GM23338 (cell line): ENCODE results near the gene NGF. TPM values are rescaled to one million over a fixed set of nuclear protein-coding genes. Genes with fewer than 3 reads are reported as not detected.

Experiments used
- ATAC-seq: fragments of 200-7000 bp; cut with Tn5 transposase; 3 replicates; pipeline ENCODE4 v1.9.1; 2020
- DNase-seq: peaks from one replicate; pipeline ENCODE4 v3.0.0-alpha.2; 2015; ENCODE audit warnings: low spot score
- H2AFZ ChIP-seq: fragments of 200-600 bp; sonication (generic); 2 replicates; pipeline ENCODE4 v1.8.0; 2016; ENCODE audit warnings: antibody characterized with exemption, mild to moderate bottlenecking, moderate library complexity
- H3F3A ChIP-seq: fragments of 200-600 bp; sonication (generic); replicated peaks from 2 replicates; pipeline ENCODE4 v1.8.0; 2017; ENCODE audit warnings: antibody characterized with exemption, mixed run types, low read depth
- H3K27ac ChIP-seq: fragments of 200-600 bp; sonication (generic); 2 replicates; pipeline ENCODE4 v1.6.1; 2016; ENCODE audit warnings: low read depth
- H3K27me3 ChIP-seq: fragments of 200-600 bp; sonication (generic); 2 replicates; pipeline ENCODE4 v1.8.0; 2016; ENCODE audit warnings: mild to moderate bottlenecking, mixed run types, moderate library complexity; ENCODE audit not compliant: insufficient read depth
- H3K36me3 ChIP-seq: fragments of 200-600 bp; sonication (generic); 2 replicates; pipeline ENCODE4 v1.8.0; 2016; ENCODE audit warnings: mild to moderate bottlenecking; ENCODE audit not compliant: insufficient read depth
- H3K4me1 ChIP-seq: fragments of 200-600 bp; sonication (generic); 2 replicates; pipeline ENCODE4 v1.8.0; 2016; ENCODE audit warnings: mild to moderate bottlenecking, moderate library complexity; ENCODE audit not compliant: insufficient read depth
- H3K4me2 ChIP-seq: fragments of 200-600 bp; sonication (generic); 2 replicates; pipeline ENCODE4 v1.7.1; 2017; ENCODE audit warnings: mixed run types
- H3K4me3 ChIP-seq: fragments of 200-600 bp; sonication (generic); 2 replicates; pipeline ENCODE4 v1.6.1; 2016; ENCODE audit warnings: mixed run types
- H3K79me2 ChIP-seq: fragments of 200-600 bp; sonication (generic); replicated peaks from 2 replicates; pipeline ENCODE4 v1.8.0; 2017; ENCODE audit warnings: mild to moderate bottlenecking; ENCODE audit not compliant: insufficient read depth
- H3K9me2 ChIP-seq: fragments of 200-600 bp; sonication (generic); 2 replicates; pipeline ENCODE4 v1.8.0; 2017; ENCODE audit not compliant: insufficient read depth
- H4K20me1 ChIP-seq: fragments of 200-600 bp; sonication (generic); replicated peaks from 2 replicates; pipeline ENCODE4 v1.8.0; 2017; ENCODE audit warnings: mild to moderate bottlenecking; ENCODE audit not compliant: insufficient read depth
- H3K27ac Mint-ChIP-seq: 2 replicates; pipeline ENCODE4 v1.8.0; 2020; ENCODE audit warnings: inconsistent platforms, mild to moderate bottlenecking, moderate library complexity, mixed read lengths
- H3K27me3 Mint-ChIP-seq: 3 replicates; pipeline ENCODE4 v1.8.0; 2022; ENCODE audit warnings: low read depth, mild to moderate bottlenecking, moderate library complexity, mixed read lengths, inconsistent platforms; ENCODE audit not compliant: insufficient read depth, poor library complexity
- H3K36me3 Mint-ChIP-seq: 3 replicates; pipeline ENCODE4 v1.8.0; 2021; ENCODE audit warnings: low read depth, mild to moderate bottlenecking, inconsistent platforms, moderate library complexity, mixed read lengths
- H3K4me1 Mint-ChIP-seq: 3 replicates; pipeline ENCODE4 v1.8.0; 2020; ENCODE audit warnings: mild to moderate bottlenecking, inconsistent platforms, mixed read lengths
- H3K4me3 Mint-ChIP-seq: 3 replicates; pipeline ENCODE4 v1.8.0; 2021; ENCODE audit warnings: moderate library complexity, mild to moderate bottlenecking, inconsistent platforms, mixed read lengths
- H3K9me3 Mint-ChIP-seq: 3 replicates; pipeline ENCODE4 v1.8.0; 2020; ENCODE audit warnings: moderate library complexity, mild to moderate bottlenecking, inconsistent platforms, mixed read lengths
- CREB1 ChIP-seq: fragments of 250-450 bp; sonication (Bioruptor Pico); IDR thresholded peaks from 2 replicates; pipeline ENCODE4 v1.5.0; 2020; ENCODE audit warnings: low read depth, mild to moderate bottlenecking, moderate library complexity
- EZH2 ChIP-seq: fragments of 200-600 bp; sonication (generic); IDR thresholded peaks from one replicate; pipeline ENCODE4 v1.8.0; 2017; ENCODE audit warnings: antibody characterized with exemption, mild to moderate bottlenecking, low read depth; ENCODE audit not compliant: unreplicated experiment
- EZH2phosphoT487 ChIP-seq: fragments of 200-600 bp; sonication (generic); IDR thresholded peaks from one replicate; pipeline ENCODE4 v1.8.1; 2018; ENCODE audit warnings: antibody characterized with exemption; ENCODE audit not compliant: unreplicated experiment
- JUNB ChIP-seq: IDR thresholded peaks from one replicate; pipeline ENCODE4 v1.6.1; 2016; ENCODE audit warnings: antibody characterized with exemption; ENCODE audit not compliant: unreplicated experiment
- NANOG ChIP-seq: IDR thresholded peaks from 2 replicates; pipeline ENCODE4 v1.6.1; 2016; ENCODE audit warnings: antibody characterized with exemption, borderline replicate concordance
- POLR2AphosphoS5 ChIP-seq: IDR thresholded peaks from 2 replicates; pipeline ENCODE4 v1.6.1; 2016; ENCODE audit warnings: antibody characterized with exemption, low read depth
- STAT1 ChIP-seq: IDR thresholded peaks from one replicate; pipeline ENCODE4 v1.6.1; 2016; ENCODE audit warnings: antibody characterized with exemption; ENCODE audit not compliant: unreplicated experiment
- ZNF114 ChIP-seq: fragments of 250-450 bp; sonication (Bioruptor Pico); IDR thresholded peaks from 2 replicates; pipeline ENCODE4 v1.5.0; 2020; ENCODE audit warnings: mild to moderate bottlenecking, moderate library complexity
- ZNF331 ChIP-seq: fragments of 250-450 bp; sonication (Bioruptor Pico); IDR thresholded peaks from 2 replicates; pipeline ENCODE4 v1.5.0; 2020; ENCODE audit warnings: low read depth, mild to moderate bottlenecking, moderate library complexity
- polyA plus RNA-seq: library from polyadenylated mRNA; unstranded; fragments of >200 nt; fragmentation: Nextera tagmentation; extraction: Ambion mirVana; gene quantifications from 2 replicates; pipeline ENCODE4 v1.2.1, GENCODE V29; 2016
- total RNA-seq: library from RNA; depleted of rRNA; stranded (reverse); fragments of >200 nt; shearing (Covaris generic); gene quantifications from 2 replicates; pipeline ENCODE4 v1.2.3, GENCODE V29; 2014
- TF ChIP-seq, protein P1 (sequence below): IDR thresholded peaks from 2 replicates; pipeline ENCODE4 v1.6.1; 2016; ENCODE audit warnings: antibody characterized with exemption
- TF ChIP-seq, protein P2 (sequence below), 2 experiments: fragments of 200-600 bp in 1 of 2; sonication (generic) in 1 of 2; conservative IDR thresholded peaks; 2 replicates each; pipeline versions ENCODE4 v1.5.1 to v1.6.1; 2016 to 2017; ENCODE audit warnings: antibody characterized with exemption in 2 of 2, low read depth in 2 of 2, mild to moderate bottlenecking in 2 of 2, moderate library complexity in 1 of 2
- TF ChIP-seq, protein P3 (sequence below): IDR thresholded peaks from one replicate; pipeline ENCODE4 v1.6.1; 2018; ENCODE audit warnings: antibody characterized with exemption; ENCODE audit not compliant: unreplicated experiment
- TF ChIP-seq, protein P4 (sequence below): fragments of 250-450 bp; sonication (Bioruptor Pico); IDR thresholded peaks from 2 replicates; pipeline ENCODE4 v1.5.0; 2020; ENCODE audit warnings: mild to moderate bottlenecking, moderate library complexity

Gene NGF
- total and polyA plus RNA-seq, 2 experiments from 2014 or later, result 0.28 to 0.92 TPM

DNA sequence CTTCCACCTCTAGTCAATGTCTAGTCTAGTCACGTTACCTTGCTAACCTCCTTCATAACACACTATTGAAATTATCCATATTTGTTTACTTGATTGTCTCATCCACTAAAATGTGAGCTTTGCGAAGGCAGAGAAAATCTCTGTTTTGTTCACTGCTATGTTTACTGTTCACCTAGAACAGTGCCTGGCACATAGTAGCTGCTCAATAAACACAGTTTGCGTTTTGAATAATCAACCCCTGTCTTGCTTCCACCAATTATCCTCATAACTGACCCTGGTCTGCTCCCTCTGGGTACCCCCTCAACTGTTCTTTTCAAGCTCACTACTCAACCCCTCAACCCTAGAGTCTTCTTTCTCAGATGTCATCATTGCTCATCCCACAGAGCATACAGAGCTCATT is 36.5 kb upstream of the NGF start:
- Histone ChIP-seq H4K20me1 (no peaks in the 10 kb centered on the region), H3K27ac (no peak overlapping the region), H3K27me3 (no peaks in the 10 kb centered on the region), H3K79me2 (no peaks in the 10 kb centered on the region), H3K4me1 (peaks cover 26% of the 10 kb centered on the region), H3K36me3 (no peaks in the 10 kb centered on the region), H3K4me3 (no peak overlapping the region), H3F3A (no peaks in the 10 kb centered on the region), H2AFZ (no peak overlapping the region; the same call in 1 of the 2 replicates), H3K9me2 (peaks cover 7% of the 10 kb centered on the region; the same call in 1 of the 2 replicates), H3K4me2 (no peak overlapping the region)
- Mint-ChIP-seq H3K27me3 (no peaks in the 10 kb centered on the region), H3K4me1 (peaks cover 8% of the 10 kb centered on the region; the same call in 2 of the 3 replicates), H3K9me3 (no peaks in the 10 kb centered on the region), H3K36me3 (no peaks in the 10 kb centered on the region), H3K27ac (no peak overlapping the region), H3K4me3 (no peak overlapping the region)
- DNase-seq (no peak), ATAC-seq (no peak)
- TF ChIP-seq POLR2AphosphoS5, result no peak
- no peak for TF ChIP-seq STAT1
- TF ChIP-seq NANOG, result no peak
- no peak for TF ChIP-seq EZH2
- TF ChIP-seq ZNF331 (CRISPR knock-in tag), result no peak
- TF ChIP-seq, protein P1, sequence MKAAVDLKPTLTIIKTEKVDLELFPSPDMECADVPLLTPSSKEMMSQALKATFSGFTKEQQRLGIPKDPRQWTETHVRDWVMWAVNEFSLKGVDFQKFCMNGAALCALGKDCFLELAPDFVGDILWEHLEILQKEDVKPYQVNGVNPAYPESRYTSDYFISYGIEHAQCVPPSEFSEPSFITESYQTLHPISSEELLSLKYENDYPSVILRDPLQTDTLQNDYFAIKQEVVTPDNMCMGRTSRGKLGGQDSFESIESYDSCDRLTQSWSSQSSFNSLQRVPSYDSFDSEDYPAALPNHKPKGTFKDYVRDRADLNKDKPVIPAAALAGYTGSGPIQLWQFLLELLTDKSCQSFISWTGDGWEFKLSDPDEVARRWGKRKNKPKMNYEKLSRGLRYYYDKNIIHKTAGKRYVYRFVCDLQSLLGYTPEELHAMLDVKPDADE, result no peak
- no peak for TF ChIP-seq EZH2phosphoT487
- TF ChIP-seq, protein P2, sequence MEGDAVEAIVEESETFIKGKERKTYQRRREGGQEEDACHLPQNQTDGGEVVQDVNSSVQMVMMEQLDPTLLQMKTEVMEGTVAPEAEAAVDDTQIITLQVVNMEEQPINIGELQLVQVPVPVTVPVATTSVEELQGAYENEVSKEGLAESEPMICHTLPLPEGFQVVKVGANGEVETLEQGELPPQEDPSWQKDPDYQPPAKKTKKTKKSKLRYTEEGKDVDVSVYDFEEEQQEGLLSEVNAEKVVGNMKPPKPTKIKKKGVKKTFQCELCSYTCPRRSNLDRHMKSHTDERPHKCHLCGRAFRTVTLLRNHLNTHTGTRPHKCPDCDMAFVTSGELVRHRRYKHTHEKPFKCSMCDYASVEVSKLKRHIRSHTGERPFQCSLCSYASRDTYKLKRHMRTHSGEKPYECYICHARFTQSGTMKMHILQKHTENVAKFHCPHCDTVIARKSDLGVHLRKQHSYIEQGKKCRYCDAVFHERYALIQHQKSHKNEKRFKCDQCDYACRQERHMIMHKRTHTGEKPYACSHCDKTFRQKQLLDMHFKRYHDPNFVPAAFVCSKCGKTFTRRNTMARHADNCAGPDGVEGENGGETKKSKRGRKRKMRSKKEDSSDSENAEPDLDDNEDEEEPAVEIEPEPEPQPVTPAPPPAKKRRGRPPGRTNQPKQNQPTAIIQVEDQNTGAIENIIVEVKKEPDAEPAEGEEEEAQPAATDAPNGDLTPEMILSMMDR (conservative IDR thresholded peaks at IDR 0.05; ENCODE audit: low read depth in 2 of 2), result no peak
- TF ChIP-seq, protein P3, sequence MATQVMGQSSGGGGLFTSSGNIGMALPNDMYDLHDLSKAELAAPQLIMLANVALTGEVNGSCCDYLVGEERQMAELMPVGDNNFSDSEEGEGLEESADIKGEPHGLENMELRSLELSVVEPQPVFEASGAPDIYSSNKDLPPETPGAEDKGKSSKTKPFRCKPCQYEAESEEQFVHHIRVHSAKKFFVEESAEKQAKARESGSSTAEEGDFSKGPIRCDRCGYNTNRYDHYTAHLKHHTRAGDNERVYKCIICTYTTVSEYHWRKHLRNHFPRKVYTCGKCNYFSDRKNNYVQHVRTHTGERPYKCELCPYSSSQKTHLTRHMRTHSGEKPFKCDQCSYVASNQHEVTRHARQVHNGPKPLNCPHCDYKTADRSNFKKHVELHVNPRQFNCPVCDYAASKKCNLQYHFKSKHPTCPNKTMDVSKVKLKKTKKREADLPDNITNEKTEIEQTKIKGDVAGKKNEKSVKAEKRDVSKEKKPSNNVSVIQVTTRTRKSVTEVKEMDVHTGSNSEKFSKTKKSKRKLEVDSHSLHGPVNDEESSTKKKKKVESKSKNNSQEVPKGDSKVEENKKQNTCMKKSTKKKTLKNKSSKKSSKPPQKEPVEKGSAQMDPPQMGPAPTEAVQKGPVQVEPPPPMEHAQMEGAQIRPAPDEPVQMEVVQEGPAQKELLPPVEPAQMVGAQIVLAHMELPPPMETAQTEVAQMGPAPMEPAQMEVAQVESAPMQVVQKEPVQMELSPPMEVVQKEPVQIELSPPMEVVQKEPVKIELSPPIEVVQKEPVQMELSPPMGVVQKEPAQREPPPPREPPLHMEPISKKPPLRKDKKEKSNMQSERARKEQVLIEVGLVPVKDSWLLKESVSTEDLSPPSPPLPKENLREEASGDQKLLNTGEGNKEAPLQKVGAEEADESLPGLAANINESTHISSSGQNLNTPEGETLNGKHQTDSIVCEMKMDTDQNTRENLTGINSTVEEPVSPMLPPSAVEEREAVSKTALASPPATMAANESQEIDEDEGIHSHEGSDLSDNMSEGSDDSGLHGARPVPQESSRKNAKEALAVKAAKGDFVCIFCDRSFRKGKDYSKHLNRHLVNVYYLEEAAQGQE, result no peak
- no peak for TF ChIP-seq CREB1
- TF ChIP-seq ZNF114, result no peak
- TF ChIP-seq JUNB, result no peak
- TF ChIP-seq, protein P4, sequence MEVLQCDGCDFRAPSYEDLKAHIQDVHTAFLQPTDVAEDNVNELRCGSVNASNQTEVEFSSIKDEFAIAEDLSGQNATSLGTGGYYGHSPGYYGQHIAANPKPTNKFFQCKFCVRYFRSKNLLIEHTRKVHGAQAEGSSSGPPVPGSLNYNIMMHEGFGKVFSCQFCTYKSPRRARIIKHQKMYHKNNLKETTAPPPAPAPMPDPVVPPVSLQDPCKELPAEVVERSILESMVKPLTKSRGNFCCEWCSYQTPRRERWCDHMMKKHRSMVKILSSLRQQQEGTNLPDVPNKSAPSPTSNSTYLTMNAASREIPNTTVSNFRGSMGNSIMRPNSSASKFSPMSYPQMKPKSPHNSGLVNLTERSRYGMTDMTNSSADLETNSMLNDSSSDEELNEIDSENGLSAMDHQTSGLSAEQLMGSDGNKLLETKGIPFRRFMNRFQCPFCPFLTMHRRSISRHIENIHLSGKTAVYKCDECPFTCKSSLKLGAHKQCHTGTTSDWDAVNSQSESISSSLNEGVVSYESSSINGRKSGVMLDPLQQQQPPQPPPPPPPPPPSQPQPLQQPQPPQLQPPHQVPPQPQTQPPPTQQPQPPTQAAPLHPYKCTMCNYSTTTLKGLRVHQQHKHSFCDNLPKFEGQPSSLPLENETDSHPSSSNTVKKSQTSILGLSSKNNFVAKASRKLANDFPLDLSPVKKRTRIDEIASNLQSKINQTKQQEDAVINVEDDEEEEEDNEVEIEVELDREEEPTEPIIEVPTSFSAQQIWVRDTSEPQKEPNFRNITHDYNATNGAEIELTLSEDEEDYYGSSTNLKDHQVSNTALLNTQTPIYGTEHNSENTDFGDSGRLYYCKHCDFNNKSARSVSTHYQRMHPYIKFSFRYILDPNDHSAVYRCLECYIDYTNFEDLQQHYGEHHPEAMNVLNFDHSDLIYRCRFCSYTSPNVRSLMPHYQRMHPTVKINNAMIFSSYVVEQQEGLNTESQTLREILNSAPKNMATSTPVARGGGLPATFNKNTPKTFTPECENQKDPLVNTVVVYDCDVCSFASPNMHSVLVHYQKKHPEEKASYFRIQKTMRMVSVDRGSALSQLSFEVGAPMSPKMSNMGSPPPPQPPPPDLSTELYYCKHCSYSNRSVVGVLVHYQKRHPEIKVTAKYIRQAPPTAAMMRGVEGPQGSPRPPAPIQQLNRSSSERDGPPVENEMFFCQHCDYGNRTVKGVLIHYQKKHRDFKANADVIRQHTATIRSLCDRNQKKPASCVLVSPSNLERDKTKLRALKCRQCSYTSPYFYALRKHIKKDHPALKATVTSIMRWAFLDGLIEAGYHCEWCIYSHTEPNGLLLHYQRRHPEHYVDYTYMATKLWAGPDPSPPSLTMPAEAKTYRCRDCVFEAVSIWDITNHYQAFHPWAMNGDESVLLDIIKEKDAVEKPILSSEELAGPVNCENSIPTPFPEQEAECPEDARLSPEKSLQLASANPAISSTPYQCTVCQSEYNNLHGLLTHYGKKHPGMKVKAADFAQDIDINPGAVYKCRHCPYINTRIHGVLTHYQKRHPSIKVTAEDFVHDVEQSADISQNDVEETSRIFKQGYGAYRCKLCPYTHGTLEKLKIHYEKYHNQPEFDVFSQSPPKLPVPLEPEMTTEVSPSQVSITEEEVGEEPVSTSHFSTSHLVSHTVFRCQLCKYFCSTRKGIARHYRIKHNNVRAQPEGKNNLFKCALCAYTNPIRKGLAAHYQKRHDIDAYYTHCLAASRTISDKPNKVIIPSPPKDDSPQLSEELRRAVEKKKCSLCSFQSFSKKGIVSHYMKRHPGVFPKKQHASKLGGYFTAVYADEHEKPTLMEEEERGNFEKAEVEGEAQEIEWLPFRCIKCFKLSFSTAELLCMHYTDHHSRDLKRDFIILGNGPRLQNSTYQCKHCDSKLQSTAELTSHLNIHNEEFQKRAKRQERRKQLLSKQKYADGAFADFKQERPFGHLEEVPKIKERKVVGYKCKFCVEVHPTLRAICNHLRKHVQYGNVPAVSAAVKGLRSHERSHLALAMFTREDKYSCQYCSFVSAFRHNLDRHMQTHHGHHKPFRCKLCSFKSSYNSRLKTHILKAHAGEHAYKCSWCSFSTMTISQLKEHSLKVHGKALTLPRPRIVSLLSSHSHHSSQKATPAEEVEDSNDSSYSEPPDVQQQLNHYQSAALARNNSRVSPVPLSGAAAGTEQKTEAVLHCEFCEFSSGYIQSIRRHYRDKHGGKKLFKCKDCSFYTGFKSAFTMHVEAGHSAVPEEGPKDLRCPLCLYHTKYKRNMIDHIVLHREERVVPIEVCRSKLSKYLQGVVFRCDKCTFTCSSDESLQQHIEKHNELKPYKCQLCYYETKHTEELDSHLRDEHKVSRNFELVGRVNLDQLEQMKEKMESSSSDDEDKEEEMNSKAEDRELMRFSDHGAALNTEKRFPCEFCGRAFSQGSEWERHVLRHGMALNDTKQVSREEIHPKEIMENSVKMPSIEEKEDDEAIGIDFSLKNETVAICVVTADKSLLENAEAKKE (CRISPR knock-in tag), result no peak
